Transverse colon (tissue), 1 donor: ENCODE data around the gene OSBPL9.

ENCODE experiments used
- EP300 ChIP-seq: sonication (generic); formaldehyde crosslinking; IDR thresholded peaks from one replicate; pipeline ENCODE4 v1.6.1; 2017; ENCODE audit warnings: antibody characterized with exemption, low read depth
- POLR2A ChIP-seq: fragments of 450-650 bp; IDR thresholded peaks from one replicate; pipeline ENCODE4 v1.6.1; 2016; ENCODE audit warnings: antibody characterized with exemption, mild to moderate bottlenecking, moderate library complexity

GRCh38 chr1:51735746-51736254, 118.9 kb downstream of the OSBPL9 start:
- TF ChIP-seq EP300 (no peak), POLR2A (no peak)
